ENCODE measurements around the gene DPH1.
"Not testable (repeated sequence)": the region's sequence is repeated elsewhere in the genome, so short reads cannot be mapped to it uniquely, and the experiment has no call there.

DPH1 gene

GRCh38 chr17:2029911-2030778, at the start of gene DPH1:
DPH1 (plus strand) TSS chr17:2030153; CDS start chr17:2030170, 17 bp downstream.
- DNase-seq (ENCODE audit: low read depth in 2 of 2) = peak; percentile 77 to 84

- no peak for DNase-seq (ENCODE audit: low read depth in 2 of 2)
Measured at GRCh38 chr17:1980665-1981250, 49.2 kb upstream of the DPH1 start.

GRCh38 chr17:1982793-1983366, 47.1 kb upstream of the DPH1 start:
- DNase-seq (ENCODE audit: low read depth in 2 of 2) = not testable (repeated sequence)

GRCh38 chr17:1985093-1985492, 44.9 kb upstream of the DPH1 start:
- DNase-seq (ENCODE audit: low read depth in 2 of 2) = no peak

- DNase-seq (ENCODE audit: low read depth in 2 of 2) = no peak
Measured at GRCh38 chr17:1985686-1986085, 44.3 kb upstream of the DPH1 start.

- DNase-seq (ENCODE audit: low read depth in 2 of 2) = no peak
Measured at GRCh38 chr17:1986783-1987451, 43.0 kb upstream of the DPH1 start.

- DNase-seq (ENCODE audit: low read depth in 2 of 2) = no peak
Measured at GRCh38 chr17:1989135-1989534, 40.8 kb upstream of the DPH1 start.

- DNase-seq (ENCODE audit: low read depth in 2 of 2) = no peak
Measured at GRCh38 chr17:1992541-1992940, 37.4 kb upstream of the DPH1 start.

- DNase-seq (ENCODE audit: low read depth in 2 of 2) = no peak
Measured at GRCh38 chr17:1994707-1995106, 35.2 kb upstream of the DPH1 start.

- no peak for DNase-seq (ENCODE audit: low read depth in 2 of 2)
Measured at GRCh38 chr17:1995321-1995892, 34.5 kb upstream of the DPH1 start.

- DNase-seq (ENCODE audit: low read depth in 2 of 2) = no peak
Measured at GRCh38 chr17:1995907-1996799, 33.8 kb upstream of the DPH1 start.

- no peak for DNase-seq (ENCODE audit: low read depth in 2 of 2)
Measured at GRCh38 chr17:1996800-1997288, 33.1 kb upstream of the DPH1 start.

- no peak for DNase-seq (ENCODE audit: low read depth in 2 of 2)
Measured at GRCh38 chr17:1997289-1997926, 32.5 kb upstream of the DPH1 start.

- no peak for DNase-seq (ENCODE audit: low read depth in 2 of 2)
Measured at GRCh38 chr17:1997927-1998742, 31.8 kb upstream of the DPH1 start.

GRCh38 chr17:1999557-2000251, 30.2 kb upstream of the DPH1 start:
- DNase-seq (ENCODE audit: low read depth in 2 of 2) = no peak

GRCh38 chr17:2002767-2003329, 27.1 kb upstream of the DPH1 start:
- no peak for DNase-seq (ENCODE audit: low read depth in 2 of 2)

- no peak for DNase-seq (ENCODE audit: low read depth in 2 of 2)
Measured at GRCh38 chr17:2003525-2003924, 26.4 kb upstream of the DPH1 start.

GRCh38 chr17:2004435-2004952, 25.5 kb upstream of the DPH1 start:
- DNase-seq (ENCODE audit: low read depth in 2 of 2) = no peak

All from stimulated activated CD4-positive, alpha-beta T cell treated with anti-CD3 and anti-CD28 coated beads, Interleukin-12 subunit alpha, Interleukin-12 subunit beta, amount 100 ng/mL, for 24 hours (primary cell).